OCI-LY1 (cell line): ENCODE data around the gene CORIN.

Experiments used
- H2AFZ ChIP-seq: fragments of 200-600 bp; sonication (generic), shearing (Covaris generic); 2 replicates; pipeline ENCODE4 v1.6.0; 2014; ENCODE audit warnings: antibody characterized with exemption, mild to moderate bottlenecking, low read length
- H3F3A ChIP-seq: fragments of 200-600 bp; sonication (generic), shearing (Covaris generic); 2 replicates; pipeline ENCODE4 v1.6.0; 2014; ENCODE audit warnings: mild to moderate bottlenecking, antibody characterized with exemption, low read length, moderate library complexity; ENCODE audit not compliant: insufficient read depth
- H3K27ac ChIP-seq: fragments of 200-600 bp; sonication (generic); 2 replicates; pipeline ENCODE4 v1.5.1; 2014; ENCODE audit warnings: low read length, mixed run types, mild to moderate bottlenecking, low read depth; ENCODE audit not compliant: poor library complexity, severe bottlenecking
- H3K27me3 ChIP-seq: fragments of 200-600 bp; sonication (generic); 2 replicates; pipeline ENCODE4 v1.6.0; 2014; ENCODE audit warnings: antibody characterized with exemption, mild to moderate bottlenecking, low read length, moderate library complexity; ENCODE audit not compliant: insufficient read depth
- H3K36me3 ChIP-seq: fragments of 200-600 bp; sonication (generic); 2 replicates; pipeline ENCODE4 v1.6.1; 2014; ENCODE audit warnings: mild to moderate bottlenecking, antibody characterized with exemption, low read length, moderate library complexity, mixed read lengths; ENCODE audit not compliant: insufficient read depth
- H3K4me1 ChIP-seq: fragments of 200-600 bp; sonication (generic); 2 replicates; pipeline ENCODE4 v1.5.1; 2014; ENCODE audit warnings: mild to moderate bottlenecking, low read length, moderate library complexity; ENCODE audit not compliant: insufficient read depth, severe bottlenecking
- H3K4me2 ChIP-seq: fragments of 200-600 bp; sonication (generic), shearing (Covaris generic); 2 replicates; pipeline ENCODE4 v1.6.1; 2014; ENCODE audit warnings: low read length
- H3K4me3 ChIP-seq: fragments of 200-600 bp; sonication (generic); 2 replicates; pipeline ENCODE4 v1.5.1; 2014; ENCODE audit warnings: low read length, low read depth, mild to moderate bottlenecking, mixed read lengths; ENCODE audit not compliant: poor library complexity, severe bottlenecking
- H3K79me2 ChIP-seq: fragments of 200-600 bp; shearing (Covaris generic); 2 replicates; pipeline ENCODE4 v1.6.1; 2016; ENCODE audit warnings: mixed run types, low read length, mixed read lengths; ENCODE audit not compliant: insufficient read depth
- H3K9ac ChIP-seq: fragments of 200-600 bp; sonication (generic), shearing (Covaris generic); 2 replicates; pipeline ENCODE4 v1.6.1; 2014; ENCODE audit warnings: mild to moderate bottlenecking, low read length, mixed read lengths
- H3K9me2 ChIP-seq: fragments of 200-600 bp; sonication (generic), shearing (Covaris generic); 2 replicates; pipeline ENCODE4 v1.6.1; 2014; ENCODE audit warnings: low read depth, mild to moderate bottlenecking, low read length, mixed read lengths
- H3K9me3 ChIP-seq: fragments of 200-600 bp; shearing (Covaris generic); 2 replicates; pipeline ENCODE4 v1.6.1; 2014; ENCODE audit warnings: low read length, mixed read lengths
- H4K20me1 ChIP-seq: fragments of 200-600 bp; sonication (generic), shearing (Covaris generic); 2 replicates; pipeline ENCODE4 v1.6.0; 2016; ENCODE audit warnings: mild to moderate bottlenecking, low read length; ENCODE audit not compliant: insufficient read depth
- CTCF ChIP-seq: fragments of 200-600 bp; sonication (generic), shearing (Covaris generic); IDR thresholded peaks from 2 replicates; pipeline ENCODE4 v1.5.1; 2017; ENCODE audit warnings: mild to moderate bottlenecking, antibody characterized with exemption, low read length, moderate library complexity, mixed read lengths
- EZH2 ChIP-seq: fragments of 200-600 bp; sonication (generic), shearing (Covaris generic); IDR thresholded peaks from 2 replicates; pipeline ENCODE4 v1.8.0; 2017; ENCODE audit warnings: borderline replicate concordance, mixed run types, mild to moderate bottlenecking, antibody characterized with exemption, low read length, moderate library complexity, mixed read lengths

Gene CORIN

GRCh38 chr4:47737326-47737725 is 100.5 kb downstream of the CORIN start:
- H3K27ac ChIP-seq, result no peak overlapping the region
- no peaks in the 10 kb centered on the region for H3K36me3 ChIP-seq
- H3K9ac ChIP-seq, result no peak overlapping the region
- H3K9me2 ChIP-seq, result no peaks in the 10 kb centered on the region
- no peaks in the 10 kb centered on the region for H3K27me3 ChIP-seq
- H4K20me1 ChIP-seq, result no peaks in the 10 kb centered on the region
- H3F3A ChIP-seq, result no peaks in the 10 kb centered on the region
- H3K4me1 ChIP-seq, result no peaks in the 10 kb centered on the region
- H2AFZ ChIP-seq, result no peak overlapping the region
- no peaks in the 10 kb centered on the region for H3K9me3 ChIP-seq
- no peak overlapping the region for H3K4me2 ChIP-seq
- H3K4me3 ChIP-seq, result no peak overlapping the region
- TF ChIP-seq CTCF (no peak), EZH2 (no peak)
- H3K79me2 ChIP-seq, result no peaks in the 10 kb centered on the region

DNA sequence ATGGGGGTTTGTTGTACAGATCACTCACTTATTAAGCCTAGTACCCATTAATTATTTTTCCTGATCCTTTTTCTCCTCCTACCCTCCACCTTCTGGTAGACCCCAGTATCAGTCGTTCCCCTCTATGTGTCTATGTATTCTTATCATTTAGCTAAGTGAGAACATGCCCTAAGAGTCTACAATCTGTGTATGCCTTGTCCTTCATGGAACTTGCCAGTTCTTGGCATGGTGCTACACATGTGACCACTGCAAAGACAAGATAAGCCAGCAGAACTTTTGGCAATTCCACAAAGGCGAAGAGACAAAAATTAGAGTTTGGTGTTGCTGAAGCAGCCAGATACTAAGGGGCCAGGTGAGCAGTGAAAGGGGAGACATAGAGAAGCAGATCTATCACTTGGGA is 101.3 kb downstream of the CORIN start:
- no peak for TF ChIP-seq EZH2
- no peak for TF ChIP-seq CTCF
- no peak overlapping the region for H3K27ac ChIP-seq
- H3K79me2 ChIP-seq, result no peaks in the 10 kb centered on the region
- no peaks in the 10 kb centered on the region for H3K9me2 ChIP-seq
- H3F3A ChIP-seq, result no peaks in the 10 kb centered on the region
- H3K4me3 ChIP-seq, result no peak overlapping the region
- H3K36me3 ChIP-seq, result no peaks in the 10 kb centered on the region
- no peaks in the 10 kb centered on the region for H3K4me1 ChIP-seq
- no peak overlapping the region for H3K4me2 ChIP-seq
- H4K20me1 ChIP-seq, result no peaks in the 10 kb centered on the region
- H3K9me3 ChIP-seq, result no peaks in the 10 kb centered on the region
- H3K9ac ChIP-seq, result no peak overlapping the region
- H2AFZ ChIP-seq, result no peak overlapping the region
- no peaks in the 10 kb centered on the region for H3K27me3 ChIP-seq

DNA sequence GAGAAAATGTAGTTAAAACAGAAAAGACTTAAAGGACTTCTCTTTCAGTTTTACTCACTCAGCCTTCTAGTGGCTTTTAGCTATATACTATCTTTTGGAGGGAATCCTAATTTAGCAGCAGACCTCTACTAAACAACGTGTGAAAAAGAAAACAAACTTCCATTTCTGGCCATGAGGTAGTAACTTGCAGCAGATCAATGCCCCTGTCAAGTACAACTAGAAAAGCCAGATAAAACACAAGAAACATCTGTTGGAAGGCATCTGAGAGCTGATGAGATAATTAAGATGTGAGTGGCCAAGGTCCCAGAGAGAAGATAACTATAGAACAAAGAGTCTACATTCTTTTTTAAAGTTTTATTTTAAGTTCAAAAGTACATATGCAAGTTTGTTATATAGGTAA is 101.7 kb downstream of the CORIN start:
- no peak for TF ChIP-seq CTCF
- no peak for TF ChIP-seq EZH2
- Histone ChIP-seq H3K79me2 (no peaks in the 10 kb centered on the region), H3K9me2 (no peaks in the 10 kb centered on the region), H3K4me1 (no peaks in the 10 kb centered on the region), H3K27ac (no peak overlapping the region), H3K4me2 (no peak overlapping the region), H3K9me3 (no peaks in the 10 kb centered on the region), H3K4me3 (no peak overlapping the region), H3K36me3 (no peaks in the 10 kb centered on the region), H2AFZ (no peak overlapping the region), H3K9ac (no peak overlapping the region), H4K20me1 (no peaks in the 10 kb centered on the region), H3F3A (no peaks in the 10 kb centered on the region), H3K27me3 (no peaks in the 10 kb centered on the region)
